Epithelial cell of proximal tubule (primary cell): Measurements from ENCODE around the gene DIS3L2. TPM values are rescaled to one million over a fixed set of nuclear protein-coding genes. Genes with fewer than 3 reads are reported as not detected.
"Not testable (repeated sequence)": the region's sequence is repeated elsewhere in the genome, so short reads cannot be mapped to it uniquely, and the experiment has no call there.

Experiments used
- DNase-seq: peaks from one replicate; pipeline ENCODE4 v3.0.0-alpha.2; 2011; ENCODE audit warnings: low read depth
- H3K4me3 ChIP-seq: 2 replicates; pipeline ENCODE4 v1.5.1; 2011; ENCODE audit warnings: low read depth, mild to moderate bottlenecking, low read length
- total RNA-seq: library from RNA; depleted of rRNA; stranded (reverse); fragments of >200 nt; gene quantifications from 2 replicates; pipeline ENCODE4 v1.2.3, GENCODE V29; 2015
- TF ChIP-seq, protein P1 (sequence below): conservative IDR thresholded peaks from 2 replicates; pipeline ENCODE4 v1.5.1; 2012; ENCODE audit warnings: low read depth, mild to moderate bottlenecking, low read length

The DIS3L2 gene
- total RNA-seq, 1 donor from 2014 or later: 31.6 TPM

DNA sequence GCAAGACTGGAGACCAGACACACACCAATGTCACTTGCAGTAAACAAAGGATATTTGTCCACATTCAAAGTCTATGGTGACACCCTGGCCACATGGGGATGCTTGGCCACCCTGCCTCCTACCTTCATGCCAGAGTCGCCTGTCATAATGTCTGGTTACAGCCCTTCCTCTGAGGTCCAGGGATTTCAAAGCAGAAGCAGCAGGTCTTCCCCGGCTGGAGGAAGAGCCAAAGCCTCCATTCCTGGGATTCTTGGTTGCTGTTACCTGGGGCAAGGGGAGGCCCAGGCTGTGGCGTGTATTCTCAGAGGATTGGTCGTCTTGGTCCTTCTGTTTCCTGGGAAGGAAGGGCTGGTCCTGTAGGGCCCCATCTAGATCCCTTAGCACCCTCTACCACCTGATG lies 414.7 kb downstream of the DIS3L2 start:
- DNase-seq: no peak
- no peak overlapping the region for H3K4me3 ChIP-seq
- TF ChIP-seq, protein P1, sequence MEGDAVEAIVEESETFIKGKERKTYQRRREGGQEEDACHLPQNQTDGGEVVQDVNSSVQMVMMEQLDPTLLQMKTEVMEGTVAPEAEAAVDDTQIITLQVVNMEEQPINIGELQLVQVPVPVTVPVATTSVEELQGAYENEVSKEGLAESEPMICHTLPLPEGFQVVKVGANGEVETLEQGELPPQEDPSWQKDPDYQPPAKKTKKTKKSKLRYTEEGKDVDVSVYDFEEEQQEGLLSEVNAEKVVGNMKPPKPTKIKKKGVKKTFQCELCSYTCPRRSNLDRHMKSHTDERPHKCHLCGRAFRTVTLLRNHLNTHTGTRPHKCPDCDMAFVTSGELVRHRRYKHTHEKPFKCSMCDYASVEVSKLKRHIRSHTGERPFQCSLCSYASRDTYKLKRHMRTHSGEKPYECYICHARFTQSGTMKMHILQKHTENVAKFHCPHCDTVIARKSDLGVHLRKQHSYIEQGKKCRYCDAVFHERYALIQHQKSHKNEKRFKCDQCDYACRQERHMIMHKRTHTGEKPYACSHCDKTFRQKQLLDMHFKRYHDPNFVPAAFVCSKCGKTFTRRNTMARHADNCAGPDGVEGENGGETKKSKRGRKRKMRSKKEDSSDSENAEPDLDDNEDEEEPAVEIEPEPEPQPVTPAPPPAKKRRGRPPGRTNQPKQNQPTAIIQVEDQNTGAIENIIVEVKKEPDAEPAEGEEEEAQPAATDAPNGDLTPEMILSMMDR: no peak

DNA sequence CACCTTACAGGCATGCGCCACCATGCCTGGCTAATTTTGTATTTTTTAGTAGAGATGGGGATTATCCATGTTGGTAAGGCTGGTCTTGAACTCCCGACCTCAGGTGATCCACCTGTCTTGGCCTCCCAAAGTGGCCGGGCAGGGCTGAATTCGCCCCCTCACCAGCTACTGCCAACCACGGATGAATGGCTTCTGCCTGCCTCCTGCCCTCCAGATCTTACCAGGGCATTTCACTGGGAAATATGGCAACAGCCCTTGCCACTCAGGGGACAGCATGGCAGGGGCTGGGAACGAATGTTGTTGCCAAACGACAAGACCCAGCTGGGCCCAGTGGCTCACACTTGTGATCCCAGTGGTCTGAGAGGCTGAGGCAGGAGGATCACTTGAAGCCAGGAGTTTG lies 415.2 kb downstream of the DIS3L2 start:
- TF ChIP-seq, protein P1: no peak
- DNase-seq: no peak

DNA sequence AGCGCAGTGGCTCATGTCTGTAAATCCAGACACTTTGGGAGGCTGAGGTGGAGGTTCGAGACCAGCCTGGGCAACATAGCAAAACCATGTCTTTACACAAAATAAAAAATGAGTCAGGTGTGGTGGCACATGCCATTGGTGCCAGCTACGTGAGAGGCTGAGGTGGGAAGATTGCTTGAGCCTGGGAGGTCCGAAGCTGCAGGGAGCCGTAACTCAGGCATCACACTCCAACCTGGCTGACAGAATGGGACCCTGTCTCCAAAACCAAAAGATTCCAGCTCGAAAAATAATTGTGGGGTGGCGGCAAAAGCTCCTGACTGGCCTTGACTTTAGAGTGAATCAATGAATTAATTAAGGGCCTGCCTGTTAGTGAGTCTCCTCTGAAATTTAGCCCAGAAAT lies 415.8 kb downstream of the DIS3L2 start:
- TF ChIP-seq, protein P1: no peak
- H3K4me3 ChIP-seq: no peak overlapping the region
- DNase-seq: no peak

More for the DNA sequence above, 415.2 kb downstream of the DIS3L2 start:
- no peak overlapping the region for H3K4me3 ChIP-seq

DNA sequence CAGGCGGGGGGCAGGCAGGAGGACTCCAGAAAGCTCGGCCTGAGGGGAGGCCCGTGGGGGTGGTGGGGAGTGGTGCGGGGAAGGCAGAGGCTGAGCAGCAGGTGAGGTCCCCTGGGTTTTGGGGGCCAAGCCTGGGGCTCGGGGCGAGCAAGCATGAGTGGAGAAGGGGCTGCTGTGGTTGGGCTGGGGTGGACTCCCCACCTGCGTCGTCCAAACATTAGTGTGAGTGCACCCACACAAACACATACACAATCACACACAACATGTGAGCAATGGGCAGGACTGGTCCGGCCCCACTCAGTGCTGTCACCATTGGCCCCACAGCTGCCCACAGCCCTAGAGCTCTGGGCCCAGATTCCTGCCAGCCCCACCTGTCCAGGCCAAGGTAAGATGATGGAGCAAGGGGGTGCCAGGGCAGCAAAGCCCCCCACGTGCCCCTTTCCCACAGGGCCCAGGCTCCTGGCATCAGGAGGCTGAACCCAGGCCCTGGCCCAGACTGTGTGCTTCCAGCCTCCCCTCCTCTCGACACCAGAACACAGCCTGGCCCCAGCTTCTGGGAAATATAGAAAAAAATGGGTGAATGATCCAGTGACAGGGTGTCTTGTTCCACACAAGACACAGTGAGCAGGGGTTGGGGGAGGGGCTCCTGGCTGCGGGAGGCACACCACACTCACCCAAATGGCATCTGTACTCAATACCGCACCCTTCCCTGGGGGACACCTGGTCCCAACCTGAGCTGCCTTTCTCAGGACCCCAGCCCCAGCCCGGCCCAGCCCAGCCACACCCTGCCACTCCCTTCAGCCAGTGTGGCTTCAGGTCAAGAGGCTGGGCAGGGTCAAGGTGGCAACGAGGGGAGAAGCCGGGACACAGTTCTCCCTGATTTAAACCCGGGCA lies 416.6 kb downstream of the DIS3L2 start:
- no peak for DNase-seq
- TF ChIP-seq, protein P1: no peak
- H3K4me3 ChIP-seq: no peak overlapping the region

DNA sequence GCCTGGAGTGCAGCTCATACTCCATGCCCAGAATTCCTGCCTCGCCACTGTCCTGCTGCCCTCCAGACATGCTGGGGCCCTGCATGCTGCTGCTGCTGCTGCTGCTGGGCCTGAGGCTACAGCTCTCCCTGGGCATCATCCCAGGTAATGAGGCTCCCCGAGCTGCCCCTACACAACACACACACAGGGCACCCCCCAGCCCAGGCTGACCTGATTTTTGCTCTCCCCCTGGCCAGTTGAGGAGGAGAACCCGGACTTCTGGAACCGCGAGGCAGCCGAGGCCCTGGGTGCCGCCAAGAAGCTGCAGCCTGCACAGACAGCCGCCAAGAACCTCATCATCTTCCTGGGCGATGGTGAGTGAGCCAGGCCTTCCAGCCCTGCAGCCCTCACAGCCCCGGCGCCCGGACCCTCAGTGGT lies 417.2 kb downstream of the DIS3L2 start, which contains the start of gene ALPP:
TSS of gene ALPP (plus strand) at position 17 of the 417 bp plus-strand sequence. CDS start at position 69, 52 bp downstream.
- not testable (repeated sequence) for H3K4me3 ChIP-seq, DNase-seq

DNA sequence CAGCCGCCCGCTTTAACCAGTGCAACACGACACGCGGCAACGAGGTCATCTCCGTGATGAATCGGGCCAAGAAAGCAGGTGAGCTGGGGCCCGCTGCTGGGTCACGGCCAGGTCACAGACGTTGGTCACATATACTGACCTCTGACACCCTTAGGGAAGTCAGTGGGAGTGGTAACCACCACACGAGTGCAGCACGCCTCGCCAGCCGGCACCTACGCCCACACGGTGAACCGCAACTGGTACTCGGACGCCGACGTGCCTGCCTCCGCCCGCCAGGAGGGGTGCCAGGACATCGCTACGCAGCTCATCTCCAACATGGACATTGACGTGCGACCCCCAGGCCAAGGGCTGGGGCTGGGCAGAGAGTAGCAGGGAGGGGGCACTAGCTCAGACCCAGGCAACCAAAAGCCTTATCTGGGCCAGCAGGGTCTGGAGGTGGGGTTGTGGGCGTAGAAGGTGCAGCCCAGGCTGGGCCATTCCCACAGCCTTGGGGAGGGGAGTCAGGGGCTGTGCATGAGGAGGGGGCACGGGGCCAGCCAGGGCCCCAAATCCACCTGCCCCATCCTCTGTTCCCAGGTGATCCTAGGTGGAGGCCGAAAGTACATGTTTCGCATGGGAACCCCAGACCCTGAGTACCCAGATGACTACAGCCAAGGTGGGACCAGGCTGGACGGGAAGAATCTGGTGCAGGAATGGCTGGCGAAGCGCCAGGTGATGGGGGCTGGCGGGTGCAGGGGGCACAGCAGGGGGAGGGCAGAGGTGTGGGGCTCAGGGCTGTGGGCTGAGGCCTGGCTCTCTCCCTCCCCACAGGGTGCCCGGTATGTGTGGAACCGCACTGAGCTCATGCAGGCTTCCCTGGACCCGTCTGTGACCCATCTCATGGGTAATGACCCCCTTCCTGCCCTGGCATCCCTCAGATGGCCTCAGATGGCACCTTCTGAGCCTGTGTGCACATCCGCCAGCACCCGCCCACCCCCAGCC lies 418.4 kb downstream of the DIS3L2 start:
- not testable (repeated sequence) for DNase-seq, H3K4me3 ChIP-seq

DNA sequence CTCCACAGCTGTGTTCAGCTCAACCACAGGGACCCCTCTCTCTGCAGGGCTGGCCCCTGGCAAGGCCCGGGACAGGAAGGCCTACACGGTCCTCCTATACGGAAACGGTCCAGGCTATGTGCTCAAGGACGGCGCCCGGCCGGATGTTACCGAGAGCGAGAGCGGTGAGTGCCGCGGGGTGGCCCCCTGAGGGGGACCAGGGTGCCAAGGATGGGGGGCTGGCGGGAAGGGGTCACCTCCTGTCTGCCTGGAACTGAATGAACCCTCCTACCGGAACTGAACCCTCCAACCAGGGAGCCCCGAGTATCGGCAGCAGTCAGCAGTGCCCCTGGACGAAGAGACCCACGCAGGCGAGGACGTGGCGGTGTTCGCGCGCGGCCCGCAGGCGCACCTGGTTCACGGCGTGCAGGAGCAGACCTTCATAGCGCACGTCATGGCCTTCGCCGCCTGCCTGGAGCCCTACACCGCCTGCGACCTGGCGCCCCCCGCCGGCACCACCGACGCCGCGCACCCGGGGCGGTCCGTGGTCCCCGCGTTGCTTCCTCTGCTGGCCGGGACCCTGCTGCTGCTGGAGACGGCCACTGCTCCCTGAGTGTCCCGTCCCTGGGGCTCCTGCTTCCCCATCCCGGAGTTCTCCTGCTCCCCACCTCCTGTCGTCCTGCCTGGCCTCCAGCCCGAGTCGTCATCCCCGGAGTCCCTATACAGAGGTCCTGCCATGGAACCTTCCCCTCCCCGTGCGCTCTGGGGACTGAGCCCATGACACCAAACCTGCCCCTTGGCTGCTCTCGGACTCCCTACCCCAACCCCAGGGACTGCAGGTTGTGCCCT lies 419.9 kb downstream of the DIS3L2 start:
- not testable (repeated sequence) for DNase-seq, H3K4me3 ChIP-seq
